Epithelial cell of esophagus (primary cell): ENCODE results near the gene TSPAN3.

Source experiments
- DNase-seq: peaks from one replicate; pipeline ENCODE4 v3.0.0; 2010; ENCODE audit warnings: low read depth
- H3K4me3 ChIP-seq: 2 replicates; pipeline ENCODE4 v1.5.1; 2011; ENCODE audit warnings: mild to moderate bottlenecking, low read length, control low read depth
- CTCF ChIP-seq: IDR thresholded peaks from 2 replicates; pipeline ENCODE4 v1.5.1; 2011; ENCODE audit warnings: low read depth, mild to moderate bottlenecking, low read length, control low read depth, inconsistent platforms; ENCODE audit not compliant: insufficient read depth; ENCODE audit errors: missing control alignments

Gene TSPAN3

DNA sequence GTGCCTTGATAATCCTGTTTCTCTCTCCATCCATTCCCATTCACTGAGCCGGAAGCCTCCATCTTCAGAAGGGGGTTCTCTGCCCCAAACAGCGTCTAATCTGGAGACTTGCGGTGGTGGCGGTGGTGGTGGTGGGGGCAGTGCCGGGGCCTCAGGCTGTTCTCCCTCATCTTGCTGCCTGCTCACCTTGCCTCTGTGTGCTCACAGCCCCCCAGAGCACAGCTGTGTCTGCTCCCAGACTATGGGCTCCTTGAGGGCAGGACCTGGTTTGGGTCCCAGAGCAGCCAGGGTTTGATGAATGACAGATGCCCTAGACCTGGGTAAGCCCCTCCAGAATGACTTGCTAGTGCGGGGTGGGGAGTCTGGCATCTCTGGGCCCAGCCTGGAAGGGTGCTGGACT lies 76.4 kb downstream of the TSPAN3 start:
- no peak for DNase-seq
- H3K4me3 ChIP-seq: no peak overlapping the region
- TF ChIP-seq CTCF: no peak

- no peak overlapping the region for H3K4me3 ChIP-seq
- DNase-seq: peak; percentile 80
Observed at GRCh38 chr15:76994001-76994400, 76.9 kb downstream of the TSPAN3 start.

DNA sequence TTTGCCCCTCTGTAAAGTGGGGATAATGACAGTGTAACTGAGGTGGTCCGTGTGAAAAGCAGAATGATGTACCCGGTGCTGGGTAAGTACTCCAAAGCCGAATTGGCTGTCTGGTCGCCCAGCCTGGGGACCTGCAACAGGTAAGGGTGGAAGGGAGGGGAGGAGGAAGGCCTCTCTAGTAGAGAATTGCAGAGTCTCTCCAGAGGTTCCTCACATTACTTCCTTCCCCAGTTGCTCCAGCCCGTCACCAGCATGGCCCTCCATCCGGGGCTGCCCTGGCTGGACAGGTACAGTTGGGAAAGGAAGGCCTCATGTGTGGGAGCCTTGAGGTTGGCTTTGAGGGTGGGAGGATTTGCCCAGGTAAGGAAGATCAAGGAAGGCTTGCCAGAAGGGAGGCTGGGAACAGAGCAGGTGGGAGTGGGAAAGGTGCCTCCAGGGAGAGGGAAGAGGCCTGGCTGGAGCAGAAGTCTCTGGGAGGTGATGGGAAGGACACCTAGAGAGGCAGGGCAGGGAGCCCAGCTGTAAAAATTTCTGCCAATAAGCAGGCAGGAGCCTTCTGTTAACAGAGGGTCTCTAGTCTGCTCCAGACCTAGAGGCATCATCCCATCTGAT lies 77.7 kb downstream of the TSPAN3 start:
- TF ChIP-seq CTCF: no peak
- DNase-seq: no peak
- no peak overlapping the region for H3K4me3 ChIP-seq

More at GRCh38 chr15:76994001-76994400, 76.9 kb downstream of the TSPAN3 start:
- TF ChIP-seq CTCF: no peak

DNA sequence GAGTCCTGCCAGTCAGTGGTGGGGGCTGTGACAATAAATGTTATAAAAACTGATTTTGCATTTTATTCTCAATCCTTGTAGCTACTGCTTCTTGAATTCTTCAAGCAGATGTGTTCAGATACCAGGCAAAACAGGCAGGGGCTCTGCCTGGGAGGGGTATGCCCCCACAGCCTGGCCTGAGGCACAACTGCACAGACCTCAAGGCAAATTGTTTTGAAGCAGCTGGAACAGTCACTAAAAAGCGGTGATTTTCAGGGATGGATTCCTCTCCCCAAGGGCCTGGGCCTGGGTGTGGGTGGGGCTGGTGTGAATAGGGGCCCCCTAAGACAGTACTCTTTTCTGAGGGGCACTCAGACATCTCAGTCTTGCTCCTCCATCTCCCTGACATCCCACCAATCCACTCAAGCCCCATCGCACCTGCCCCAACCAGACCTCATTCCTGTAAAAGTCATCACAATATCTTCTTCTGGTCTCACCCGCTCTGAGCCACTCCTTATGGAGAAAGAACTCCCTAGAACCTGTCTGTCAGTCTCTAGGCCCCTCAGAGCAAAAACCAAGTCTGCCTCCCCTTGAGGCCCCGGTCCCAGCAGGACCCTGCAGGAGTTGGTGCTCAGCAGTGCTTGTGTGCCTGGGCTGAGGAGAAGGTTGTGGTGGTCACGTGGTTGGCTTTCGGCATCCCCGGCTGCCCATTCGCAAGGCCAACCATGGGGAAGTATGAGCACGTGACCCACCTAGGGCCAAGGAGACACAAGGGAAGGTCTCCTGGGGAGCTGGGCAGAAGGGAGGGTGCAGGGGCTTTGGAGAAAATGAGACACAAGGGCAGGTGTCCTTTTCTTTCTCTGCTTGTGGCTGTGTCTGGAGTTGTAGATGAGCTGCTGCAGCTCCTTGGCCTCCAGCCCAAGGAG lies 78.9 kb downstream of the TSPAN3 start:
- no peak for TF ChIP-seq CTCF
- no peak for DNase-seq
- no peak overlapping the region for H3K4me3 ChIP-seq
